SK-N-MC (cell line): ENCODE data around the gene LRRC43.

ENCODE experiments used
- DNase-seq: peaks from one replicate; pipeline ENCODE4 v3.0.0-alpha.2; 2011; ENCODE audit warnings: low read depth, low spot score
- H3K27ac ChIP-seq: fragments of 200-600 bp; sonication (generic); 2 replicates; pipeline ENCODE4 v1.5.1; 2016; ENCODE audit warnings: mixed run types
- H3K36me3 ChIP-seq: fragments of 200-600 bp; sonication (generic); 2 replicates; pipeline ENCODE4 v1.6.1; 2017; ENCODE audit warnings: antibody characterized with exemption, low read length, mixed read lengths; ENCODE audit not compliant: insufficient read depth
- H3K4me3 ChIP-seq: fragments of 200-600 bp; sonication (generic); 2 replicates; pipeline ENCODE4 v1.5.1; 2016
- H3K9ac ChIP-seq: fragments of 200-600 bp; sonication (generic); 2 replicates; pipeline ENCODE4 v1.8.0; 2017; ENCODE audit warnings: mixed run types, mixed read lengths; ENCODE audit not compliant: insufficient read length
- H3K9me3 ChIP-seq: fragments of 200-600 bp; sonication (generic); 2 replicates; pipeline ENCODE4 v1.6.1; 2017; ENCODE audit warnings: low read depth, mild to moderate bottlenecking, antibody characterized with exemption, low read length, moderate library complexity, mixed read lengths
- EZH2 ChIP-seq: fragments of 200-600 bp; sonication (generic); IDR thresholded peaks from one replicate; pipeline ENCODE4 v1.6.1; 2017; ENCODE audit warnings: antibody characterized with exemption
- FOXP2 ChIP-seq: optimal IDR thresholded peaks from 2 replicates; pipeline ENCODE3; 2011; ENCODE audit warnings: mild to moderate bottlenecking, moderate library complexity; ENCODE audit not compliant: insufficient read depth; ENCODE audit errors: extremely low read length, control extremely low read depth
- POLR2AphosphoS5 ChIP-seq: IDR thresholded peaks from 2 replicates; pipeline ENCODE4 v1.6.1; 2012; ENCODE audit warnings: mild to moderate bottlenecking, low read depth, low read length, borderline replicate concordance

Gene LRRC43

GRCh38 chr12:122148657-122149056 lies 34.3 kb upstream of the LRRC43 start:
- H3K36me3 ChIP-seq: no peaks in the 10 kb centered on the region
- no peak overlapping the region for H3K9ac ChIP-seq
- no peak for DNase-seq

GRCh38 chr12:122150127-122150681 lies 32.7 kb upstream of the LRRC43 start:
- H3K27ac ChIP-seq: no peak overlapping the region
- H3K36me3 ChIP-seq: no peaks in the 10 kb centered on the region
- H3K9me3 ChIP-seq: no peaks in the 10 kb centered on the region
- DNase-seq: no peak
- H3K9ac ChIP-seq: no peak overlapping the region
- no peak overlapping the region for H3K4me3 ChIP-seq
- no peak for TF ChIP-seq POLR2AphosphoS5
- no peak for TF ChIP-seq EZH2
- no peak for TF ChIP-seq FOXP2

More at GRCh38 chr12:122148657-122149056, 34.3 kb upstream of the LRRC43 start:
- Histone ChIP-seq H3K9me3 (no peaks in the 10 kb centered on the region), H3K27ac (no peak overlapping the region), H3K4me3 (no peak overlapping the region)
- no peak for TF ChIP-seq FOXP2
- no peak for TF ChIP-seq EZH2
- no peak for TF ChIP-seq POLR2AphosphoS5

- H3K9ac ChIP-seq: no peak overlapping the region
- no peak for TF ChIP-seq EZH2
- TF ChIP-seq POLR2AphosphoS5: no peak
- no peak for TF ChIP-seq FOXP2
- no peak overlapping the region for H3K27ac ChIP-seq
- H3K4me3 ChIP-seq: no peak overlapping the region
- H3K9me3 ChIP-seq: no peaks in the 10 kb centered on the region
- H3K36me3 ChIP-seq: no peaks in the 10 kb centered on the region
- no peak for DNase-seq
These were observed 30.2 kb upstream of the LRRC43 start for GRCh38 chr12:122152754-122153153.

GRCh38 chr12:122155705-122156104 lies 27.2 kb upstream of the LRRC43 start:
- no peaks in the 10 kb centered on the region for H3K9me3 ChIP-seq
- no peak overlapping the region for H3K9ac ChIP-seq
- H3K36me3 ChIP-seq: no peaks in the 10 kb centered on the region
- H3K27ac ChIP-seq: no peak overlapping the region
- DNase-seq: no peak
- TF ChIP-seq EZH2 (no peak), POLR2AphosphoS5 (no peak), FOXP2 (no peak)
- H3K4me3 ChIP-seq: no peak overlapping the region

- Histone ChIP-seq H3K9me3 (no peaks in the 10 kb centered on the region), H3K27ac (no peak overlapping the region), H3K9ac (no peak overlapping the region), H3K36me3 (no peaks in the 10 kb centered on the region), H3K4me3 (no peak overlapping the region)
- TF ChIP-seq FOXP2 (no peak), POLR2AphosphoS5 (no peak), EZH2 (no peak)
- DNase-seq: no peak
These were observed 24.1 kb upstream of the LRRC43 start for GRCh38 chr12:122158700-122159285.

GRCh38 chr12:122159882-122160281 lies 23.0 kb upstream of the LRRC43 start:
- TF ChIP-seq FOXP2 (no peak), POLR2AphosphoS5 (no peak), EZH2 (no peak)
- Histone ChIP-seq H3K4me3 (no peak overlapping the region), H3K9ac (no peak overlapping the region), H3K36me3 (no peaks in the 10 kb centered on the region), H3K9me3 (no peaks in the 10 kb centered on the region), H3K27ac (no peak overlapping the region)
- DNase-seq: no peak

GRCh38 chr12:122160761-122161160 lies 22.2 kb upstream of the LRRC43 start:
- H3K27ac ChIP-seq: no peak overlapping the region
- no peak overlapping the region for H3K4me3 ChIP-seq
- H3K36me3 ChIP-seq: no peaks in the 10 kb centered on the region
- DNase-seq: peak; percentile 62
- no peak for TF ChIP-seq FOXP2
- no peak for TF ChIP-seq POLR2AphosphoS5
- no peak for TF ChIP-seq EZH2
- no peak overlapping the region for H3K9ac ChIP-seq
- H3K9me3 ChIP-seq: no peaks in the 10 kb centered on the region

DNA sequence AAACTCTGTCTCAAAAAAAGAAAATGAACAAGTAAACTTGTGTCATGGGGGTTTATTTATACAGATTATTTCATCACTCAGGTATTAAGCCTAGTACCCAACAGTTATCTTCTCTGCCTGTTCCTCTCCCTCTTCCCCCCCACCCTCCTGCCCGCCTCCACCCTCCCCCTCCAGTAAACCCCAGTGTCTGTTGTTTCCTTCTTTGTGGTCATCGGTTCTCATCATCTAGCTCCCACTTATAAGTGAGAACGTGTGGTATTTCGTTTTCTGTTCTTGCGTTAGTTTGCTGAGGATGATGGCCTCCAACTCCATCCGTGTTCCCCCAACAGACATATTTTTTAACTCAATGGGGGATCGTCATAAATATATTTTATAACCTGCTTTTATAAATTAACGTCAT lies 21.2 kb upstream of the LRRC43 start:
- Histone ChIP-seq H3K9me3 (no peaks in the 10 kb centered on the region), H3K27ac (no peak overlapping the region), H3K9ac (no peak overlapping the region), H3K4me3 (no peak overlapping the region), H3K36me3 (no peaks in the 10 kb centered on the region)
- no peak for DNase-seq
- TF ChIP-seq FOXP2: no peak
- no peak for TF ChIP-seq POLR2AphosphoS5
- no peak for TF ChIP-seq EZH2

DNA sequence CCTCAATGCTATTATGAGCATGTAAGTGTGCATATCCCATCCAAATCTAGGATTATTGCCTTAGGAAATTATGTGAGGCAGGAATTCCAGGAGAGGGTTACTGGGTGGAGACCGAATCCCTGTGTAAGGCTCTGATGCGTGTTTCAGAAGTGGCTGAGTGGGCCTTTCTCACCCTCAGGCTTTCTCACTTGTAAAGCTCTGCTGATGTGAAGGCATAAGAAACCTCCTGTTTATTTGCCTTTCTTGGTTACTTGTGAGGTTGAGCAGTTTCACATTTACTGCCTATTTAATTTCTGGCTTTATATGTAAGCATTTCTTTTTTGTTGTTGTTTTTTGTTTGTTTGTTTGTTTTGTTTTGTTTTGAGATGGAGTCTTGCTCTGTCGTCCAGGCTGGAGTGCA lies 19.9 kb upstream of the LRRC43 start:
- Histone ChIP-seq H3K9ac (no peak overlapping the region), H3K36me3 (no peaks in the 10 kb centered on the region), H3K27ac (no peak overlapping the region), H3K4me3 (no peak overlapping the region), H3K9me3 (no peaks in the 10 kb centered on the region)
- TF ChIP-seq FOXP2: no peak
- TF ChIP-seq POLR2AphosphoS5: no peak
- no peak for TF ChIP-seq EZH2
- no peak for DNase-seq
